Measurements from ENCODE around the gene ITGB1BP1. TPM values are rescaled to one million over a fixed set of nuclear protein-coding genes. Genes with fewer than 3 reads are reported as not detected.

ITGB1BP1 gene
- total RNA-seq, 1 donor from 2014 or later: 61.6 TPM

DNA sequence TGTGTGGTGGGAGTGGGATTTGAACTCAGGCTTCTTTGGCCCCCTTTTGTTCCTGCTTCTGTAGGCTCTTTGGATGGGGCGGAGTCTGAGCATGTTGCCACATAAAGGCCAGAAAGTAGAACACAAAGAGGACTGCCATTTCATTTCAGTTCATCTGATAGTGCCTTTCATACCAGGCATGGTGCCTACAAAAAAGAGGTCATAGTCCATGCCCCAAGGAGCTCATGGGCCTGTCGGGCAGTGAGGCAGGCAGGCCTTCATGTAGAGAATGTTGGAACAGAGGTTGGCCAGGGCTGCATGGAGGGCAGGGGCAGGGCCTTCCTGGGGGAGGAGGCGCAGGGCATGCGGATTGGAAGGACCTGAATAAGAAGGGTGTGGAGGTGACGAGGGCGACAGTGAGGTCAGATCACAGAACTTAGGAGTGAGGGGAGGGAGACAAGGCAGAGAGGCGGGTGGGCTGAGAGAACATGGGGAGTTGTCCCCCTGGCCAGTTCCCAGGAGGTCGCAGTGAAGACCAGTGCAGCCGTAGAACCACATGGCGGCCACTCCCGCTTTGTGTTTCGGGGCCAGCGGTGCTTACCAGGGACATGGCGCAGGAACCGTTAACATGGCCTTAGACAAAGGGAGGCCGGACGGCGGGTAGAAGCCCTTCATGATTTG lies 49.1 kb downstream of the ITGB1BP1 start:
- Histone ChIP-seq H3K27me3 (ENCODE audit: low read depth) (no peaks in the 10 kb centered on the region), H3K4me3 (no peak overlapping the region), H3K9me3 (no peaks in the 10 kb centered on the region), H3K27ac (no peak overlapping the region), H3K36me3 (peaks cover 63% of the 10 kb centered on the region), H3K4me1 (peaks cover 12% of the 10 kb centered on the region)
- ATAC-seq (no peak), DNase-seq (no peak)
- TF ChIP-seq, protein P1, sequence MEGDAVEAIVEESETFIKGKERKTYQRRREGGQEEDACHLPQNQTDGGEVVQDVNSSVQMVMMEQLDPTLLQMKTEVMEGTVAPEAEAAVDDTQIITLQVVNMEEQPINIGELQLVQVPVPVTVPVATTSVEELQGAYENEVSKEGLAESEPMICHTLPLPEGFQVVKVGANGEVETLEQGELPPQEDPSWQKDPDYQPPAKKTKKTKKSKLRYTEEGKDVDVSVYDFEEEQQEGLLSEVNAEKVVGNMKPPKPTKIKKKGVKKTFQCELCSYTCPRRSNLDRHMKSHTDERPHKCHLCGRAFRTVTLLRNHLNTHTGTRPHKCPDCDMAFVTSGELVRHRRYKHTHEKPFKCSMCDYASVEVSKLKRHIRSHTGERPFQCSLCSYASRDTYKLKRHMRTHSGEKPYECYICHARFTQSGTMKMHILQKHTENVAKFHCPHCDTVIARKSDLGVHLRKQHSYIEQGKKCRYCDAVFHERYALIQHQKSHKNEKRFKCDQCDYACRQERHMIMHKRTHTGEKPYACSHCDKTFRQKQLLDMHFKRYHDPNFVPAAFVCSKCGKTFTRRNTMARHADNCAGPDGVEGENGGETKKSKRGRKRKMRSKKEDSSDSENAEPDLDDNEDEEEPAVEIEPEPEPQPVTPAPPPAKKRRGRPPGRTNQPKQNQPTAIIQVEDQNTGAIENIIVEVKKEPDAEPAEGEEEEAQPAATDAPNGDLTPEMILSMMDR (IDR thresholded peaks at IDR 0.05): no peak
- intact Hi-C loops (cut with DNase I): no loop called here

DNA sequence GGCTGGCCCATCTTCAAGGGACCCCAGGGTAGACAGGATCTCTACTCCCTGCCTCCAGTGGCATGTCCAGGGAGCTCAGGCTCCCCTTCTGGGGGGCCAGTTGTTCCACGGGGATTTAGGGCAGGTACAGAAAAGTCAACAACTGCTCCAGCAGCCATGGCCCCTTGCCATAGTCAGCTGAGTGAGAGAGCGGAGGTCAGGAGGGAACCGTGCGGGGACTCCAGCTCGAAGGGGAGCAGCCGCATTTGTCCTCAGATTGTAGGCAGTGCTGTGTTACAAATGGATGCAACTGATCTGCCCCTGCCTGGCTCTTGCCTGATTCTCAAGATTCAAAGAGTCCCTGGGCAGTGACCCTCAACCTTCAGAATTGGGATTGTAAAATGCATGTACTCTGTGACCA lies 49.9 kb downstream of the ITGB1BP1 start:
- Histone ChIP-seq H3K4me1 (peaks cover 5% of the 10 kb centered on the region), H3K9me3 (no peaks in the 10 kb centered on the region), H3K4me3 (no peak overlapping the region), H3K27ac (no peak overlapping the region), H3K36me3 (peaks cover 64% of the 10 kb centered on the region), H3K27me3 (ENCODE audit: low read depth) (no peaks in the 10 kb centered on the region)
- DNase-seq (no peak), ATAC-seq (no peak)
- intact Hi-C loops (cut with DNase I): no loop called here
- TF ChIP-seq, protein P1 (IDR thresholded peaks at IDR 0.05): no peak

DNA sequence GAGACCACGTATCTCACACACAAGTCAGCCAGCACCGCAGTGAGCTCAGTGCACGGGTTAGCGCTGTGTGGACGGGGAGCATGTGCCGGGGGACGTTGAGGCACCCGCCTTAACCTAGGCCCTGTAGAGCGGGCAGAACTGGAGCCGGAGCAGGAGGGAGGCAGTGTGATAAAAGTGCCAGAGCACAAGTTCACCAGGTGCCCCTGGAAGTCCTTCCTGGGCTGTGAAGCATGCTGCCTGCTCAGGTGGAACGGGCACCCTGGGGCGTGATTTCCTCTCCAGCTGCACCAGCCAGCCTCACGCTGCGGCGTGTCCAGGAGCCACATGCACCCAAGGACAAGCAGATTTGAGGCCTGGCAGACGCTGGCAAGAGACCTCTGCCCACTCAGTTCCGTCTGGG lies 50.3 kb downstream of the ITGB1BP1 start:
- TF ChIP-seq, protein P1 (IDR thresholded peaks at IDR 0.05): no peak
- H3K4me3 ChIP-seq: no peak overlapping the region
- peaks cover 68% of the 10 kb centered on the region for H3K36me3 ChIP-seq
- H3K4me1 ChIP-seq: peaks cover under 1% of the 10 kb centered on the region
- no peaks in the 10 kb centered on the region for H3K9me3 ChIP-seq
- H3K27me3 ChIP-seq (ENCODE audit: low read depth): no peaks in the 10 kb centered on the region
- H3K27ac ChIP-seq: no peak overlapping the region
- ATAC-seq (no peak), DNase-seq (no peak)
- intact Hi-C loops (cut with DNase I): no loop called here

DNA sequence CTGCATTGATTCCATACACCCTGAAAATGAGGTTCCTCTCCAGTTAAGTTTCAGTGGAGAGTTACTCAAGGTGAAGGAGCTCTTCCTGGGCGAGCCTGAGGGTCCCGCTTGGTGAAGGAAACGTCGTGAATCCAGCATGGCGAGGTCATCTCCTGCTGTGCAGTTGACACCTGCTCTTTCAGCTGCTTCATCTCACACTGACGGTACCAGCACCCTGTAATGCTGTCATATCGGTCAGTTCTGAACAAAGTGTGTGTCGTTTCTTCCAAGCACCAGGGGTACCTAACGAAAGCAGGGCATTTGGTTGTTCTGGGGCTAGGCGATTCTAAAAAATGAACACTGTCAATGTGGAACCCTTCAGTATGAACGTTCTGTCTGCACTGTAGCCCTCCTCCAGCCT lies 52.6 kb downstream of the ITGB1BP1 start:
- no peaks in the 10 kb centered on the region for H3K4me1 ChIP-seq
- H3K9me3 ChIP-seq: no peaks in the 10 kb centered on the region
- no peak overlapping the region for H3K27ac ChIP-seq
- H3K4me3 ChIP-seq: no peak overlapping the region
- intact Hi-C loops (cut with DNase I): no loop called here
- H3K27me3 ChIP-seq (ENCODE audit: low read depth): no peaks in the 10 kb centered on the region
- DNase-seq (no peak), ATAC-seq (no peak)
- H3K36me3 ChIP-seq: peaks cover 68% of the 10 kb centered on the region
- TF ChIP-seq, protein P1 (IDR thresholded peaks at IDR 0.05): no peak

DNA sequence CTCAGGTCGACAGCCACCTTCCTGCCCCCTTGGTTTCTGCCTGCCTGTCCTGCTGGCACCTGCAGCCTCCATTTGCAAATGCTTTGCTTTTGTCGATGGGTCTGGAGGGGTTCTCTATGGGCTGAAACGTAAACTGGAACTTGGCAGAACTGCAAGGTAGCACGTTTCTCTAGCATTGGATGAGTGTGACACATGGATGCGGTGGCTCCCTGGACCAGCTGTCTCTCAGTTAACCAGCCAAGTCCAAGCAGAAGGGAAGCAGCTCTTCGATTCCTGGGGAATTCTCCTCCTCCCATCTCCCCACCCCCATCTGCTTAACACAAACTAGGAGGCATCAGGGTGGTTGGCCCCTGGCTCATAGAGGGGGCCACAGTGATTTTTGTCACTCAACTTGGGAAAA lies 57.3 kb downstream of the ITGB1BP1 start:
- ATAC-seq: no peak
- Histone ChIP-seq H3K9me3 (no peaks in the 10 kb centered on the region), H3K27ac (no peak overlapping the region), H3K36me3 (peaks cover 72% of the 10 kb centered on the region), H3K4me1 (no peaks in the 10 kb centered on the region), H3K27me3 (ENCODE audit: low read depth) (no peaks in the 10 kb centered on the region), H3K4me3 (no peak overlapping the region)
- intact Hi-C loops (cut with DNase I): no loop called here
- no peak for DNase-seq
- TF ChIP-seq, protein P1 (IDR thresholded peaks at IDR 0.05): no peak

Data from lower lobe of right lung (tissue), 2 donors.